GM23338 (cell line): ENCODE data around the gene IDI2. TPM values are rescaled to one million over a fixed set of nuclear protein-coding genes. Genes with fewer than 3 reads are reported as not detected.

Experiments
- ATAC-seq: fragments of 200-7000 bp; cut with Tn5 transposase; 3 replicates; pipeline ENCODE4 v1.9.1; 2020
- DNase-seq: peaks from one replicate; pipeline ENCODE4 v3.0.0-alpha.2; 2015; ENCODE audit warnings: low spot score
- H2AFZ ChIP-seq: fragments of 200-600 bp; sonication (generic); 2 replicates; pipeline ENCODE4 v1.8.0; 2016; ENCODE audit warnings: antibody characterized with exemption, mild to moderate bottlenecking, moderate library complexity
- H3F3A ChIP-seq: fragments of 200-600 bp; sonication (generic); replicated peaks from 2 replicates; pipeline ENCODE4 v1.8.0; 2017; ENCODE audit warnings: antibody characterized with exemption, mixed run types, low read depth
- H3K27ac ChIP-seq: fragments of 200-600 bp; sonication (generic); 2 replicates; pipeline ENCODE4 v1.6.1; 2016; ENCODE audit warnings: low read depth
- H3K27me3 ChIP-seq: fragments of 200-600 bp; sonication (generic); 2 replicates; pipeline ENCODE4 v1.8.0; 2016; ENCODE audit warnings: mild to moderate bottlenecking, mixed run types, moderate library complexity; ENCODE audit not compliant: insufficient read depth
- H3K36me3 ChIP-seq: fragments of 200-600 bp; sonication (generic); 2 replicates; pipeline ENCODE4 v1.8.0; 2016; ENCODE audit warnings: mild to moderate bottlenecking; ENCODE audit not compliant: insufficient read depth
- H3K4me1 ChIP-seq: fragments of 200-600 bp; sonication (generic); 2 replicates; pipeline ENCODE4 v1.8.0; 2016; ENCODE audit warnings: mild to moderate bottlenecking, moderate library complexity; ENCODE audit not compliant: insufficient read depth
- H3K4me2 ChIP-seq: fragments of 200-600 bp; sonication (generic); 2 replicates; pipeline ENCODE4 v1.7.1; 2017; ENCODE audit warnings: mixed run types
- H3K4me3 ChIP-seq: fragments of 200-600 bp; sonication (generic); 2 replicates; pipeline ENCODE4 v1.6.1; 2016; ENCODE audit warnings: mixed run types
- H3K79me2 ChIP-seq: fragments of 200-600 bp; sonication (generic); replicated peaks from 2 replicates; pipeline ENCODE4 v1.8.0; 2017; ENCODE audit warnings: mild to moderate bottlenecking; ENCODE audit not compliant: insufficient read depth
- H3K9me2 ChIP-seq: fragments of 200-600 bp; sonication (generic); 2 replicates; pipeline ENCODE4 v1.8.0; 2017; ENCODE audit not compliant: insufficient read depth
- H4K20me1 ChIP-seq: fragments of 200-600 bp; sonication (generic); replicated peaks from 2 replicates; pipeline ENCODE4 v1.8.0; 2017; ENCODE audit warnings: mild to moderate bottlenecking; ENCODE audit not compliant: insufficient read depth
- H3K27ac Mint-ChIP-seq: 2 replicates; pipeline ENCODE4 v1.8.0; 2020; ENCODE audit warnings: inconsistent platforms, mild to moderate bottlenecking, moderate library complexity, mixed read lengths
- H3K27me3 Mint-ChIP-seq: 3 replicates; pipeline ENCODE4 v1.8.0; 2022; ENCODE audit warnings: low read depth, mild to moderate bottlenecking, moderate library complexity, mixed read lengths, inconsistent platforms; ENCODE audit not compliant: insufficient read depth, poor library complexity
- H3K36me3 Mint-ChIP-seq: 3 replicates; pipeline ENCODE4 v1.8.0; 2021; ENCODE audit warnings: low read depth, mild to moderate bottlenecking, inconsistent platforms, moderate library complexity, mixed read lengths
- H3K4me1 Mint-ChIP-seq: 3 replicates; pipeline ENCODE4 v1.8.0; 2020; ENCODE audit warnings: mild to moderate bottlenecking, inconsistent platforms, mixed read lengths
- H3K4me3 Mint-ChIP-seq: 3 replicates; pipeline ENCODE4 v1.8.0; 2021; ENCODE audit warnings: moderate library complexity, mild to moderate bottlenecking, inconsistent platforms, mixed read lengths
- H3K9me3 Mint-ChIP-seq: 3 replicates; pipeline ENCODE4 v1.8.0; 2020; ENCODE audit warnings: moderate library complexity, mild to moderate bottlenecking, inconsistent platforms, mixed read lengths
- CREB1 ChIP-seq: fragments of 250-450 bp; sonication (Bioruptor Pico); IDR thresholded peaks from 2 replicates; pipeline ENCODE4 v1.5.0; 2020; ENCODE audit warnings: low read depth, mild to moderate bottlenecking, moderate library complexity
- ETS1 ChIP-seq: IDR thresholded peaks from 2 replicates; pipeline ENCODE4 v1.6.1; 2016; ENCODE audit warnings: antibody characterized with exemption
- EZH2 ChIP-seq: fragments of 200-600 bp; sonication (generic); IDR thresholded peaks from one replicate; pipeline ENCODE4 v1.8.0; 2017; ENCODE audit warnings: antibody characterized with exemption, mild to moderate bottlenecking, low read depth; ENCODE audit not compliant: unreplicated experiment
- EZH2phosphoT487 ChIP-seq: fragments of 200-600 bp; sonication (generic); IDR thresholded peaks from one replicate; pipeline ENCODE4 v1.8.1; 2018; ENCODE audit warnings: antibody characterized with exemption; ENCODE audit not compliant: unreplicated experiment
- NANOG ChIP-seq: IDR thresholded peaks from 2 replicates; pipeline ENCODE4 v1.6.1; 2016; ENCODE audit warnings: antibody characterized with exemption, borderline replicate concordance
- REST ChIP-seq: IDR thresholded peaks from one replicate; pipeline ENCODE4 v1.6.1; 2018; ENCODE audit warnings: antibody characterized with exemption; ENCODE audit not compliant: unreplicated experiment
- STAT1 ChIP-seq: IDR thresholded peaks from one replicate; pipeline ENCODE4 v1.6.1; 2016; ENCODE audit warnings: antibody characterized with exemption; ENCODE audit not compliant: unreplicated experiment
- ZNF331 ChIP-seq: fragments of 250-450 bp; sonication (Bioruptor Pico); IDR thresholded peaks from 2 replicates; pipeline ENCODE4 v1.5.0; 2020; ENCODE audit warnings: low read depth, mild to moderate bottlenecking, moderate library complexity
- ZNF462 ChIP-seq: fragments of 250-450 bp; sonication (Bioruptor Pico); IDR thresholded peaks from 2 replicates; pipeline ENCODE4 v1.5.0; 2020; ENCODE audit warnings: mild to moderate bottlenecking, moderate library complexity
- polyA plus RNA-seq: library from polyadenylated mRNA; unstranded; fragments of >200 nt; fragmentation: Nextera tagmentation; extraction: Ambion mirVana; gene quantifications from 2 replicates; pipeline ENCODE4 v1.2.1, GENCODE V29; 2016
- total RNA-seq: library from RNA; depleted of rRNA; stranded (reverse); fragments of >200 nt; shearing (Covaris generic); gene quantifications from 2 replicates; pipeline ENCODE4 v1.2.3, GENCODE V29; 2014

The IDI2 gene
- total and polyA plus RNA-seq, 2 experiments from 2014 or later = not detected

DNA sequence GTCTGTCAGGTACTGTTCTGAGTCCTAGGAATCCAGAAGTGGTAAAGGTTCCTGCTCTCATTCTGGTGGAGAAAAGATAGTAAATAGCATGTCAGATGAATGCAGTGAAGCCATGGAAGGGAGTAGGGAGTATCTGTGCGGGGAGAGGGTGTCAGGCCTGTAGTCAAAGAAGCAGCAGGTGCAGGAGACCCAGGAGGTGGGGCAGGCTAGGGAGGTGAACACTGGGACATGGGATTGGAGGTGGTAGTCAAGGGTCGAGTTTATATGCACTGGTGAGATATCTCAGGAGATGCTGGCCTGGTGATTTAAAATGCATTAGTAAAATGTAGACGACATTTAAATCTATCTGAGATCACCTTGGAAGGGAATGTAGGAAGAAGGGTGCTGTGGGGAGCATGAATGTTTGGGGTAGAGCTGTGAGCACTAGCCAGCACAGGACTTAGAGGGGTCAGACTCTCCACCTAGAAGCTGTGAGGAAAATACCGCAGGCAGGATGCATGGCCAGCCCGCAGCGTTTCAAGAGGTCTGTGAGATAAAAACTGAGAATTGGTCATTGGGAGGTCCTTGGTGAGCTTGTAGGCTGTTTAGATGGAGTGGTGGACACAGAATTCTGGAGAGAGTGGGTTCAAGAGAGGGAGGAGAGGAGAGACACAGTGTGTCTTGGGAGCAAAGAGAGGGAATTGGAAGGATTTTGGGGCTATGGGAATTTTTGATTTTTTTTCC, 30.7 kb downstream of the IDI2 start:
- TF ChIP-seq ZNF462 (no peak), STAT1 (no peak), CREB1 (no peak), ETS1 (no peak), REST (no peak), EZH2 (no peak), ZNF331 (no peak), NANOG (no peak), EZH2phosphoT487 (no peak)
- Mint-ChIP-seq H3K4me3 (no peak overlapping the region), H3K27me3 (peaks cover 4% of the 10 kb centered on the region), H3K27ac (no peak overlapping the region; the same call in 1 of the 2 replicates), H3K9me3 (no peaks in the 10 kb centered on the region; the same call in 2 of the 3 replicates), H3K36me3 (peaks cover 93% of the 10 kb centered on the region), H3K4me1 (peaks cover 2% of the 10 kb centered on the region)
- no peak overlapping the region for H3K4me2 ChIP-seq
- DNase-seq (no peak), ATAC-seq (no peak)
- H3K36me3 ChIP-seq = peaks cover 78% of the 10 kb centered on the region
- no peak overlapping the region for H2AFZ ChIP-seq
- peaks cover 30% of the 10 kb centered on the region for H3F3A ChIP-seq
- H3K79me2 ChIP-seq = peaks cover 95% of the 10 kb centered on the region
- peaks cover under 1% of the 10 kb centered on the region; the same call in 1 of the 2 replicates for H3K4me1 ChIP-seq
- no peaks in the 10 kb centered on the region for H3K9me2 ChIP-seq
- H4K20me1 ChIP-seq = peaks cover 73% of the 10 kb centered on the region
- H3K4me3 ChIP-seq = no peak overlapping the region
- no peaks in the 10 kb centered on the region for H3K27me3 ChIP-seq
- 0 out of 2 replicates have a peak overlapping the region, but pooled peaks have one; percentile 50 for H3K27ac ChIP-seq
